ENCODE data around the gene DIAPH1.

Gene DIAPH1

DNA sequence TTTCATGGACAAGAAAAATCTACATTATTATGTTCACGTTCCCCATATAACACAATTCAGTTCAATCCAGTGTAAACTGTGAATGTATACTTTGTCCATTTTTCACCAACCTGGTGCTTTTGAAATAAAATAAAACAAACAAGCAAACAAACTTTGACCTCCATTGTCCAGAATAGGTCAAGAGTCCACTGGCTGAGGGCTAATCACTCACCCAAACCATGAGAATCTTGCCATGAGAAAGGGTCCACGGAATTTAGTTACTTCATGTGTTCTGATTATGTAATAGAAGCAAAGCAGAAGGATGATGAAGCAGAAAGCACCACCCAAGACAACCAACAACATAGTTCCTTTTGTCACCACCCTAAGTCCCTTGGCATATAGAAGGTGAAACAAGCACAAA, 28.7 kb downstream of the DIAPH1 start:
- H3K4me3 ChIP-seq (replicated peaks; ENCODE audit: low read depth, low read length): no peak overlapping the region
- TF ChIP-seq, protein P1, sequence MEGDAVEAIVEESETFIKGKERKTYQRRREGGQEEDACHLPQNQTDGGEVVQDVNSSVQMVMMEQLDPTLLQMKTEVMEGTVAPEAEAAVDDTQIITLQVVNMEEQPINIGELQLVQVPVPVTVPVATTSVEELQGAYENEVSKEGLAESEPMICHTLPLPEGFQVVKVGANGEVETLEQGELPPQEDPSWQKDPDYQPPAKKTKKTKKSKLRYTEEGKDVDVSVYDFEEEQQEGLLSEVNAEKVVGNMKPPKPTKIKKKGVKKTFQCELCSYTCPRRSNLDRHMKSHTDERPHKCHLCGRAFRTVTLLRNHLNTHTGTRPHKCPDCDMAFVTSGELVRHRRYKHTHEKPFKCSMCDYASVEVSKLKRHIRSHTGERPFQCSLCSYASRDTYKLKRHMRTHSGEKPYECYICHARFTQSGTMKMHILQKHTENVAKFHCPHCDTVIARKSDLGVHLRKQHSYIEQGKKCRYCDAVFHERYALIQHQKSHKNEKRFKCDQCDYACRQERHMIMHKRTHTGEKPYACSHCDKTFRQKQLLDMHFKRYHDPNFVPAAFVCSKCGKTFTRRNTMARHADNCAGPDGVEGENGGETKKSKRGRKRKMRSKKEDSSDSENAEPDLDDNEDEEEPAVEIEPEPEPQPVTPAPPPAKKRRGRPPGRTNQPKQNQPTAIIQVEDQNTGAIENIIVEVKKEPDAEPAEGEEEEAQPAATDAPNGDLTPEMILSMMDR (IDR thresholded peaks at IDR 0.05; ENCODE audit: low read length, missing control alignments): no peak
- DNase-seq (ENCODE audit: low read depth): no peak

- H3K4me3 ChIP-seq (replicated peaks; ENCODE audit: low read depth, low read length): no peak overlapping the region
- DNase-seq (ENCODE audit: low read depth): no peak
- TF ChIP-seq, protein P1 (IDR thresholded peaks at IDR 0.05; ENCODE audit: low read length, missing control alignments): no peak
Observed at GRCh38 chr5:141586246-141586645, 32.6 kb downstream of the DIAPH1 start.

DNA sequence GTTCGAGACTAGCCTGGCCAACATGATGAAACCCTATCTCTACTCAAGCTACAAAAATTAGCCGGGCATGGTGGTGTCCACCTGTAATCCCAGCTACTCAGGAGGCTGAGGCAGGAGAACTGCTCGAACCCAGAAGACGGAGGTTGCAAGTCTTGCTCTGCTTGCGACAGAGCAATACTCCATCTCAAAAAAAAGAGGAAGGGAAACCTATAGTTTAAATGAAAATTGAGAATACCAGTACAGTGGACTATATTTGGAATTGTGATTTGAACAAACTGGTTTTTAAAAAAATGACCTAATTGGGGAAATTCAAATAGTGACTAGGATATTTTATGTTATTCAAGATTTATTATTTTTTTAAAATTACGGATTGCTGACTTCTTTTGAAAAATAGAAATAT, 33.2 kb downstream of the DIAPH1 start:
- H3K4me3 ChIP-seq (replicated peaks; ENCODE audit: low read depth, low read length): no peak overlapping the region
- TF ChIP-seq, protein P1 (IDR thresholded peaks at IDR 0.05; ENCODE audit: low read length, missing control alignments): no peak
- DNase-seq (ENCODE audit: low read depth): no peak

DNA sequence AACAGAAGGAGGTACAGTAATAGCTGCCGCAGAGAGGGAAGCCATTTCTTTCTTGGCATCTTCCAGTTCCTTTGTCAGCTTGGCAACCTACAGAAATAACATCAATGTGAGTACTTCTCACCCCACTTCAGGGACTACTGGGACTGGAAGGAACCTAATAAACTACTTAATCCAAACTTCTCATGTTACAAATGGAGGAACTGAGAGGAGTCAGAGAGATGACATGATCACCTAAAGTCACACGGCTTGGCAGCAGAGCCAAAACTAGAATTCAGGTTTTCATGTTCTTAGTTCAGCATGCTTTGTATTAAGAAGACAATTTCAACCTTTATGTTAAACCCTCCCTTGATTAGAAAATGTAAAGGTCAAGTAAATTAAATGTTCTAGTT, 44.7 kb downstream of the DIAPH1 start:
- TF ChIP-seq, protein P1 (IDR thresholded peaks at IDR 0.05; ENCODE audit: low read length, missing control alignments): no peak
- no peak overlapping the region for H3K4me3 ChIP-seq (replicated peaks; ENCODE audit: low read depth, low read length)
- no peak for DNase-seq (ENCODE audit: low read depth)

DNA sequence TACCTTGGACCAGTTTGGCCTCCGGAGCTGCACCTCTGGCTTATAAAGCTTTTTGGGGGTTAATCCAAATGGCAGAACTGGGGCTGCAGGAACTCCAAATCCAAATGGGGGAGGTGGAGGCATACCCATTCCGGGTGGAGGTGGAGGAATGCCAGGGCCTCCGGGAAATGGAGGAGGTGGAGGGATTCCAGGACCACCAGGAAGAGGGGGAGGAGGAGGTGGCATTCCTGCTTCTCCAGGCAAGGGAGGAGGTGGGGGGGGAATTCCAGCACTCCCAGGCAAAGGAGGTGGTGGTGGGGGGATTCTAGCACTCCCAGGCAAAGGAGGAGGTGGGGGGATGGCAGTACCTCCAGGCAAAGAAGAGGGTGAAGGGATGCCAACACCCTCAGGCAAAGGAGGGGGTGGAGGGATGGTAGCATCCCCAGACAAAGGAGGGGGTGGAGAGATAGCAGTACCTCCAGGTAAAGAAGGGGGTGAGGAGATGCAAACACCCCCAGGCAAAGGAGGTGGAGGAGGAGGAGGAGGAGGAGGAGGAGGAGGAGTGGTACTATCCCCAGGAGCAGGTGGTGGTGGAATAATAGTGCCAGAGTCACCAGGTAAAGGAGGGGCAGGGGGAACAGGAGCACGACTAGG, 45.2 kb downstream of the DIAPH1 start:
- TF ChIP-seq, protein P1 (IDR thresholded peaks at IDR 0.05; ENCODE audit: low read length, missing control alignments): no peak
- H3K4me3 ChIP-seq (replicated peaks; ENCODE audit: low read depth, low read length): no peak overlapping the region
- DNase-seq (ENCODE audit: low read depth): no peak

- TF ChIP-seq, protein P1 (IDR thresholded peaks at IDR 0.05; ENCODE audit: low read length, missing control alignments): no peak
- no peak overlapping the region for H3K4me3 ChIP-seq (replicated peaks; ENCODE audit: low read depth, low read length)
- no peak for DNase-seq (ENCODE audit: low read depth)
Observed at GRCh38 chr5:141570655-141571054, 48.1 kb downstream of the DIAPH1 start.

GRCh38 chr5:141567513-141568117, 51.2 kb downstream of the DIAPH1 start:
- peak; percentile 39 for DNase-seq (ENCODE audit: low read depth)
- no peak overlapping the region for H3K4me3 ChIP-seq (replicated peaks; ENCODE audit: low read depth, low read length)
- TF ChIP-seq, protein P1 (IDR thresholded peaks at IDR 0.05; ENCODE audit: low read length, missing control alignments): peak; percentile 86

All from fibroblast of pulmonary artery (primary cell).